ENCODE data around the gene HSPA12A.

DNA sequence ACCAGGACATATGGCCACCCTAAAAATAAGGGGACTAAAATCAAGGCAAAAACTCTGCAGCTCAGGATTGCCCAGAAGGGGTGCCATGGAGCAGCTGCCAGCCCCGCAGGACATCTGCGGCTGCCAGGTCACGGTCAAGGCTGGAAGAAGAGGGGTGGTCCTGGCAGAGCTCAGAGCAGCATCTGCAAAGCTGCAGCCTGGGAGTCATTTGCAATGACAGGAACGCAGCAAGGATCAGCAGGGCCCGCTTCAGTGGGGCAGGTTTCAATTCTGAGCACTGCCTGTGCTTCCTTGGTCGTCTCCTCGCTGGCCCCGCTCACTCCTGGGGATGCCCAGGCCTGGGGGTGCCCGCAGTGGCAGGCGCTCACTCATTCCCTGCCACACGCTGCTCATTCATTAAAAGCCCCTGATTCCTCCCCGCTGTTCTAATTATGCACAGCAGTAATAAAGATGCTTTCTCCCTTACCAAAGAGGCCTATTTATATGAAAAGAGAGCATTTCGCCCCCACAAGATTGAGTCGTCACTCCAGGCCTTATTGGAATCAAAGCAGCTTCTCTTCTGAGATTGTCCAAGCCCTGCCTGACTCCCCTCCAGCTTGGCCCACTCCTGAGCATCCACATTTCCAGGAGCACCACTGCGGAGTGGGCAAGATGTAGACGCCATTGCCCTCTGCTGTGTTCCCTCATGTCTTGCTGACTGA is 4.6 kb downstream of the HSPA12A start:
- TF ChIP-seq, protein P1, sequence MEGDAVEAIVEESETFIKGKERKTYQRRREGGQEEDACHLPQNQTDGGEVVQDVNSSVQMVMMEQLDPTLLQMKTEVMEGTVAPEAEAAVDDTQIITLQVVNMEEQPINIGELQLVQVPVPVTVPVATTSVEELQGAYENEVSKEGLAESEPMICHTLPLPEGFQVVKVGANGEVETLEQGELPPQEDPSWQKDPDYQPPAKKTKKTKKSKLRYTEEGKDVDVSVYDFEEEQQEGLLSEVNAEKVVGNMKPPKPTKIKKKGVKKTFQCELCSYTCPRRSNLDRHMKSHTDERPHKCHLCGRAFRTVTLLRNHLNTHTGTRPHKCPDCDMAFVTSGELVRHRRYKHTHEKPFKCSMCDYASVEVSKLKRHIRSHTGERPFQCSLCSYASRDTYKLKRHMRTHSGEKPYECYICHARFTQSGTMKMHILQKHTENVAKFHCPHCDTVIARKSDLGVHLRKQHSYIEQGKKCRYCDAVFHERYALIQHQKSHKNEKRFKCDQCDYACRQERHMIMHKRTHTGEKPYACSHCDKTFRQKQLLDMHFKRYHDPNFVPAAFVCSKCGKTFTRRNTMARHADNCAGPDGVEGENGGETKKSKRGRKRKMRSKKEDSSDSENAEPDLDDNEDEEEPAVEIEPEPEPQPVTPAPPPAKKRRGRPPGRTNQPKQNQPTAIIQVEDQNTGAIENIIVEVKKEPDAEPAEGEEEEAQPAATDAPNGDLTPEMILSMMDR (IDR thresholded peaks at IDR 0.05), result no peak
- TF ChIP-seq POLR2AphosphoS5 (IDR thresholded peaks at IDR 0.05) (no peak), EP300 (IDR thresholded peaks at IDR 0.05) (no peak)

All from esophagus muscularis mucosa (tissue), 4 donors.